Activated CD8-positive, alpha-beta T cell treated with anti-CD3 and anti-CD28 coated beads for 36 hours (primary cell): ENCODE results near the gene UBASH3A. TPM values are rescaled to one million over a fixed set of nuclear protein-coding genes. Genes with fewer than 3 reads are reported as not detected.

Source experiments
- ATAC-seq: fragments of 200-7000 bp; cut with Tn5 transposase; one replicate; pipeline ENCODE4 v1.10.0; 2021; ENCODE audit warnings: mild to moderate bottlenecking, moderate library complexity
- CTCF ChIA-PET: fragments of 350-600 bp; sonication (Branson Sonifier 250); formaldehyde crosslinking; loops from one replicate; lab custom pipeline; 2021; ENCODE audit warnings: antibody characterized with exemption; lab: Charles Lee
- POLR2A ChIA-PET: fragments of 350-600 bp; sonication (Branson Sonifier 250); formaldehyde crosslinking; loops from one replicate; lab custom pipeline; 2021; ENCODE audit warnings: antibody characterized with exemption; lab: Charles Lee
- DNase-seq: peaks from one replicate; pipeline ENCODE4 v3.0.0-alpha.2; 2020
- H3K27ac Mint-ChIP-seq: one replicate; pipeline ENCODE4 v1.8.0; 2021; ENCODE audit warnings: mild to moderate bottlenecking, mixed read lengths
- H3K27me3 Mint-ChIP-seq: one replicate; pipeline ENCODE4 v1.8.0; 2021; ENCODE audit warnings: mixed read lengths
- H3K36me3 Mint-ChIP-seq: one replicate; pipeline ENCODE4 v1.8.0; 2021; ENCODE audit warnings: low read depth, mixed read lengths
- H3K4me1 Mint-ChIP-seq: one replicate; pipeline ENCODE4 v1.8.0; 2021; ENCODE audit warnings: low read depth, mixed read lengths
- H3K4me3 Mint-ChIP-seq: one replicate; pipeline ENCODE4 v1.8.0; 2021; ENCODE audit warnings: mild to moderate bottlenecking, moderate library complexity, mixed read lengths
- H3K9me3 Mint-ChIP-seq: one replicate; pipeline ENCODE4 v1.8.0; 2021; ENCODE audit warnings: mixed read lengths
- CTCF ChIP-seq: fragments of 200-600 bp; IDR thresholded peaks from one replicate; pipeline ENCODE4 v1.8.0; 2022; ENCODE audit warnings: antibody characterized with exemption, mild to moderate bottlenecking
- intact Hi-C: fragments of 100-400 bp; cut with micrococcal nuclease; formaldehyde crosslinking; loops from one replicate; pipeline ENCODE4 v1.10.0; 2022
- total RNA-seq, 2 experiments: library from RNA; stranded (reverse); gene quantifications; one replicate each; pipeline ENCODE4 v1.2.3, GENCODE V29; 2021

The UBASH3A gene
- total RNA-seq, 2 experiments from 2014 or later, result 48.7 to 52.9 TPM

GRCh38 chr21:42423685-42424084, 20.0 kb downstream of the UBASH3A start:
- intact Hi-C loops, result loop anchor here (10.0 kb wide), 1 partner anchor 279 kb away; no protein-coding TSS in a partner anchor
- ATAC-seq, result peak; percentile 3
- DNase-seq, result no peak
- Mint-ChIP-seq H3K4me1 (peaks cover 86% of the 10 kb centered on the region), H3K9me3 (peaks cover 8% of the 10 kb centered on the region), H3K36me3 (peaks cover 88% of the 10 kb centered on the region), H3K27ac (peak overlapping the region; percentile 93), H3K27me3 (no peaks in the 10 kb centered on the region), H3K4me3 (peak overlapping the region; percentile 74)
- TF ChIP-seq CTCF, result no peak
- ChIA-PET POLR2A (interaction anchor here (0.6 to 8.0 kb wide), 16 partner anchors 9 to 253 kb away, joined by 3 to 133 read pairs (median 4); partner anchors contain the start of gene UBASH3A), CTCF (interaction anchor here (0.9 to 5.5 kb wide), 7 partner anchors 18 to 278 kb away, joined by 3 to 46 read pairs (median 4); partner anchors contain the start of gene UBASH3A)

GRCh38 chr21:42424914-42425541, 21.3 kb downstream of the UBASH3A start:
- ChIA-PET CTCF (interaction anchor here (0.5 to 5.5 kb wide), 12 partner anchors 8 to 180 kb away, joined by 3 to 46 read pairs (median 4); partner anchors contain the start of gene UBASH3A), POLR2A (interaction anchor here (0.8 to 8.0 kb wide), 10 partner anchors 9 to 36 kb away, joined by 3 to 133 read pairs (median 4); partner anchors contain the start of gene UBASH3A)
- Mint-ChIP-seq H3K36me3 (peaks cover 86% of the 10 kb centered on the region), H3K27ac (peak overlapping the region; percentile 93), H3K4me1 (peaks cover 73% of the 10 kb centered on the region), H3K27me3 (no peaks in the 10 kb centered on the region), H3K9me3 (peaks cover under 1% of the 10 kb centered on the region), H3K4me3 (peak overlapping the region; percentile 74)
- intact Hi-C loops, result loop anchor here (10.0 kb wide), 1 partner anchor 280 kb away; no protein-coding TSS in a partner anchor
- DNase-seq (peak; percentile 87), ATAC-seq (peak; percentile 65)
- TF ChIP-seq CTCF, result no peak

- H3K27ac Mint-ChIP-seq, result peak overlapping the region; percentile 93
- DNase-seq, result peak; percentile 54
- no peaks in the 10 kb centered on the region for H3K27me3 Mint-ChIP-seq
- intact Hi-C loops, result loop anchor here (10.0 kb wide), 1 partner anchor 281 kb away; no protein-coding TSS in a partner anchor
- H3K4me3 Mint-ChIP-seq, result peak overlapping the region; percentile 74
- H3K9me3 Mint-ChIP-seq, result no peaks in the 10 kb centered on the region
- peaks cover 86% of the 10 kb centered on the region for H3K36me3 Mint-ChIP-seq
- ChIA-PET POLR2A (interaction anchor here (0.9 to 8.0 kb wide), 10 partner anchors 8 to 37 kb away, joined by 3 to 133 read pairs (median 4); partner anchors contain the start of gene UBASH3A), CTCF (interaction anchor here (0.5 to 5.5 kb wide), 13 partner anchors 9 to 192 kb away, joined by 3 to 46 read pairs (median 4); partner anchors contain the start of gene UBASH3A)
- TF ChIP-seq CTCF, result no peak
- H3K4me1 Mint-ChIP-seq, result peaks cover 69% of the 10 kb centered on the region
- peak; percentile 50 for ATAC-seq
Measured at GRCh38 chr21:42425591-42425990, 21.9 kb downstream of the UBASH3A start.

GRCh38 chr21:42426424-42426823, 22.7 kb downstream of the UBASH3A start:
- H3K9me3 Mint-ChIP-seq, result no peaks in the 10 kb centered on the region
- H3K27me3 Mint-ChIP-seq, result no peaks in the 10 kb centered on the region
- DNase-seq, result no peak
- no peak overlapping the region for H3K4me3 Mint-ChIP-seq
- ChIA-PET POLR2A (interaction anchor here (0.8 to 8.0 kb wide), 6 partner anchors 11 to 33 kb away, joined by 3 to 133 read pairs (median 8); partner anchors contain the start of gene UBASH3A), CTCF (interaction anchor here (1.4 to 2.4 kb wide), 6 partner anchors 10 to 193 kb away, joined by 4 to 9 read pairs (median 6); no protein-coding TSS in a partner anchor)
- intact Hi-C loops, result loop anchor here (10.0 kb wide), 1 partner anchor 282 kb away; no protein-coding TSS in a partner anchor
- H3K27ac Mint-ChIP-seq, result peak overlapping the region; percentile 93
- peaks cover 61% of the 10 kb centered on the region for H3K4me1 Mint-ChIP-seq
- no peak for TF ChIP-seq CTCF
- ATAC-seq, result no peak
- H3K36me3 Mint-ChIP-seq, result peaks cover 86% of the 10 kb centered on the region
